Thyroid gland (tissue), 4 donors: ENCODE results near the gene DSTN. TPM values are rescaled to one million over a fixed set of nuclear protein-coding genes. Genes with fewer than 3 reads are reported as not detected.

ENCODE experiments used
- DNase-seq, 2 donors: peaks; one replicate each; pipeline ENCODE4 v3.0.0-alpha.2; 2019
- H3K27ac ChIP-seq, 3 donors: fragments of 200-600 bp; sonication (generic); 1 replicate in 2 of 3; 2 replicates in 1 of 3; pipeline ENCODE4 v1.5.1; 2016 to 2019; ENCODE audit warnings: mild to moderate bottlenecking in 1 of 3, moderate library complexity in 1 of 3
- H3K27me3 ChIP-seq: fragments of 200-600 bp; sonication (generic); one replicate; pipeline ENCODE4 v1.5.1; 2019
- H3K36me3 ChIP-seq, 2 donors: fragments of 200-600 bp; sonication (generic); one replicate each; pipeline ENCODE4 v1.5.1; 2016 to 2019
- H3K4me1 ChIP-seq, 2 donors: fragments of 200-600 bp; sonication (generic); one replicate each; pipeline ENCODE4 v1.5.1; 2017 to 2019
- H3K4me3 ChIP-seq, 3 donors: fragments of 200-600 bp; sonication (generic); replicated peaks in 1 of 3; 1 replicate in 2 of 3; 2 replicates in 1 of 3; pipeline ENCODE4 v1.5.1; 2016; ENCODE audit warnings: mild to moderate bottlenecking in 1 of 3
- H3K9me3 ChIP-seq: fragments of 200-600 bp; sonication (generic); one replicate; pipeline ENCODE4 v1.5.1; 2017
- CTCF ChIP-seq, 6 experiments: fragments of 200-600 bp in 3 of 6; fragments of 450-650 bp in 3 of 6; sonication (generic) in 3 of 6; IDR thresholded peaks; one replicate each; pipeline ENCODE4 v1.5.1; 2016 to 2019; ENCODE audit warnings: antibody characterized with exemption in 6 of 6, mild to moderate bottlenecking in 2 of 6, inconsistent platforms in 1 of 6, moderate library complexity in 1 of 6
- POLR2A ChIP-seq, 2 donors: fragments of 450-650 bp; IDR thresholded peaks; one replicate each; pipeline ENCODE4 v1.6.1; 2017; ENCODE audit warnings: antibody characterized with exemption in 2 of 2, mild to moderate bottlenecking in 2 of 2, moderate library complexity in 1 of 2
- WGBS, 2 donors: methylation state at CpG; one replicate each; pipeline ENCODE4 v1.1.5; 2017; 5-methylcytosine and 5-hydroxymethylcytosine counted together
- intact Hi-C: fragments of 100-400 bp; cut with DNase I; formaldehyde crosslinking; loops from one replicate; pipeline ENCODE4 v1.15.1; 2023
- total RNA-seq, 4 donors: library from RNA; depleted of rRNA; stranded (reverse); fragments of >200 nt; gene quantifications; one replicate each; pipeline ENCODE4 v1.2.3, GENCODE V29; 2016

The DSTN gene
- total RNA-seq, 4 donors from 2014 or later, result 504 to 681 (median 560) TPM

GRCh38 chr20:17557675-17558006 is 12.2 kb upstream of the DSTN start:
- intact Hi-C loops, result no loop called here
- DNase-seq, result peak; percentile 58 to 60
- peaks cover 28 to 47% of the 10 kb centered on the region in 2 donors for H3K4me1 ChIP-seq
- peak in 1 of 2 donors; percentile 46 for TF ChIP-seq POLR2A (IDR thresholded peaks at IDR 0.05)
- no peak for TF ChIP-seq CTCF (IDR thresholded peaks at IDR 0.05)
- WGBS, 2 donors, result 37 to 43% methylated on average over 3 of the region's 3 CpGs
- peak overlapping the region; percentile 85 to 96 (median 92) for H3K27ac ChIP-seq
- no peaks in the 10 kb centered on the region for H3K9me3 ChIP-seq
- H3K27me3 ChIP-seq, result no peaks in the 10 kb centered on the region
- H3K4me3 ChIP-seq, result no peak overlapping the region
- no peaks in the 10 kb centered on the region for H3K36me3 ChIP-seq

GRCh38 chr20:17558154-17558940 is 11.5 kb upstream of the DSTN start:
- no peaks in the 10 kb centered on the region for H3K9me3 ChIP-seq
- no peaks in the 10 kb centered on the region for H3K36me3 ChIP-seq
- peaks cover 34 to 52% of the 10 kb centered on the region in 2 donors for H3K4me1 ChIP-seq
- intact Hi-C loops, result no loop called here
- H3K4me3 ChIP-seq, result no peak overlapping the region
- H3K27me3 ChIP-seq, result no peaks in the 10 kb centered on the region
- TF ChIP-seq POLR2A (IDR thresholded peaks at IDR 0.05) (no peak), CTCF (IDR thresholded peaks at IDR 0.05) (no peak)
- peak overlapping the region; percentile 85 to 96 (median 92) for H3K27ac ChIP-seq
- WGBS, 2 donors, result 59 to 65% methylated on average over 7 of the region's 7 CpGs
- DNase-seq, result peak in 1 of 2 donors; percentile 38

- no peak overlapping the region for H3K4me3 ChIP-seq
- no peaks in the 10 kb centered on the region for H3K27me3 ChIP-seq
- TF ChIP-seq CTCF (IDR thresholded peaks at IDR 0.05) (no peak), POLR2A (IDR thresholded peaks at IDR 0.05) (no peak)
- peaks cover 34 to 54% of the 10 kb centered on the region in 2 donors for H3K4me1 ChIP-seq
- no peaks in the 10 kb centered on the region for H3K9me3 ChIP-seq
- WGBS, 2 donors, result 78 to 88% methylated on average over 1 of the region's 1 CpG
- DNase-seq, result no peak
- intact Hi-C loops, result no loop called here
- H3K27ac ChIP-seq, result peak overlapping the region; percentile 85 to 96 (median 92)
- no peaks in the 10 kb centered on the region for H3K36me3 ChIP-seq
Measured at GRCh38 chr20:17558941-17559304, 11.0 kb upstream of the DSTN start.

GRCh38 chr20:17559338-17559737 is 10.5 kb upstream of the DSTN start:
- H3K4me1 ChIP-seq, result peaks cover 34 to 54% of the 10 kb centered on the region in 2 donors
- WGBS, 2 donors, result 92 to 95% methylated on average over 6 of the region's 6 CpGs
- H3K4me3 ChIP-seq, result no peak overlapping the region
- H3K27me3 ChIP-seq, result no peaks in the 10 kb centered on the region
- H3K9me3 ChIP-seq, result no peaks in the 10 kb centered on the region
- DNase-seq, result no peak
- TF ChIP-seq CTCF (IDR thresholded peaks at IDR 0.05), result no peak
- no peak for TF ChIP-seq POLR2A (IDR thresholded peaks at IDR 0.05)
- intact Hi-C loops, result no loop called here
- no peaks in the 10 kb centered on the region for H3K36me3 ChIP-seq
- peak overlapping the region; percentile 85 to 96 (median 92) for H3K27ac ChIP-seq

GRCh38 chr20:17560344-17561074 is 9.4 kb upstream of the DSTN start:
- H3K36me3 ChIP-seq, result no peaks in the 10 kb centered on the region
- WGBS, 2 donors, result 84 to 88% methylated on average over 5 of the region's 5 CpGs
- intact Hi-C loops, result no loop called here
- H3K4me3 ChIP-seq, result no peak overlapping the region
- no peaks in the 10 kb centered on the region for H3K27me3 ChIP-seq
- no peak for TF ChIP-seq POLR2A (IDR thresholded peaks at IDR 0.05)
- TF ChIP-seq CTCF (IDR thresholded peaks at IDR 0.05), result no peak
- H3K9me3 ChIP-seq, result no peaks in the 10 kb centered on the region
- H3K4me1 ChIP-seq, result peaks cover 34 to 51% of the 10 kb centered on the region in 2 donors
- DNase-seq, result no peak
- H3K27ac ChIP-seq, result no peak overlapping the region
